Activated T-cell treated with anti-CD3 and anti-CD28 coated beads, Interleukin-2, amount 50 U/mL, for 24 hours (primary cell): Measurements from ENCODE around the gene IPCEF1.

Experiments used
- DNase-seq: peaks from one replicate; pipeline ENCODE4 v3.0.0-alpha.2; 2020
- H3K27ac Mint-ChIP-seq: 2 replicates; pipeline ENCODE4 v1.8.0; 2020; ENCODE audit warnings: mild to moderate bottlenecking, mixed read lengths
- H3K27me3 Mint-ChIP-seq: 2 replicates; pipeline ENCODE4 v1.8.0; 2020; ENCODE audit warnings: mixed read lengths
- H3K36me3 Mint-ChIP-seq: 2 replicates; pipeline ENCODE4 v1.8.0; 2020; ENCODE audit warnings: low read depth, mixed read lengths
- H3K4me1 Mint-ChIP-seq: 2 replicates; pipeline ENCODE4 v1.8.0; 2020; ENCODE audit warnings: low read depth, mixed read lengths
- H3K4me3 Mint-ChIP-seq: 2 replicates; pipeline ENCODE4 v1.8.0; 2020; ENCODE audit warnings: mild to moderate bottlenecking, moderate library complexity, mixed read lengths
- H3K9me3 Mint-ChIP-seq: 2 replicates; pipeline ENCODE4 v1.8.0; 2020; ENCODE audit warnings: mixed read lengths

The IPCEF1 gene

DNA sequence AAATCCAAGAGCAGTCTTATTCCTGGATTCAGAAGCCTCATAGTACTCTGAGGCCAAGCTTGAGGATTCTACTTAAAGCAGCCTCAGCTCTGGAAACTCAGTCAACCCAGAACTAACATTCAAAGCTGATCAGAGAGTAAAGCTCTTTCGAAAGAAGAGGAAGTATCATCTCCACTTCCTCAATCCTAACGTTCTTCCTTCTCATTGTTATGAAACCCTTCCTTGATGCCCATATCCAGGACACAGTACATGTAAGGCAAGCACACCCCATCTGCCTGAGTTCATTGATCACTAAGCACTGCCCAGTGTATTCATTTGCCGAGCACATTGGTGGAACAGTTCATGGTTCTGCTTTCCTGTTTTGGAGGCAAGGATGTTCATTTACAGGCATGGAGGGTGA, at the start of gene IPCEF1:
TSS of gene IPCEF1 (minus strand) at position 114 of the 400 bp plus-strand sequence. CDS start 90,856 bp downstream, outside the sequence.
- peaks cover 51% of the 10 kb centered on the region for H3K27me3 Mint-ChIP-seq
- peaks cover 4% of the 10 kb centered on the region for H3K9me3 Mint-ChIP-seq
- H3K4me3 Mint-ChIP-seq: no peak within 1 kb of the TSS
- H3K36me3 Mint-ChIP-seq: no peaks in the 10 kb centered on the region
- H3K4me1 Mint-ChIP-seq: peaks cover 69% of the 10 kb centered on the region
- no peak for DNase-seq
- no peak within 1 kb of the TSS for H3K27ac Mint-ChIP-seq

DNA sequence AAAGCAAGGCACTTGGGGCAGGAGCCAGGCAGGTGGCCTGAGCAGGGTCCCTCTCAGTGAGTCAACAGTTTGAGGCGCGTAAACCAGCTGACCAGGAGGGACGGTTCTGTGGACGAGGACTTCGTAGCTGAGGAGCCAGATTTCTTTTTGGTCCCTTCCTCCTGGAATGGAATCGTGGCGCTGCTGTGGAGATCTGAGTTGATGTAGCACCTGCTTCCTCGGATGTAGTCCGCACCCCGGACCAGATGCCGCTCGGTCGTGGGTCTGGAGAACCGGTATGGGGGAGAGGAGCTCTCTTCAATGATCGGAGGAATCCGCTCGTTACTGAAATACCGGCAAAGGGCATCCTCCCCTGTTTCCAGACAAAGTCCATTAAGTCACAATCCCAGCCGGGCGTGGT, 49.7 kb upstream of the IPCEF1 start:
- no peaks in the 10 kb centered on the region for H3K36me3 Mint-ChIP-seq

DNA sequence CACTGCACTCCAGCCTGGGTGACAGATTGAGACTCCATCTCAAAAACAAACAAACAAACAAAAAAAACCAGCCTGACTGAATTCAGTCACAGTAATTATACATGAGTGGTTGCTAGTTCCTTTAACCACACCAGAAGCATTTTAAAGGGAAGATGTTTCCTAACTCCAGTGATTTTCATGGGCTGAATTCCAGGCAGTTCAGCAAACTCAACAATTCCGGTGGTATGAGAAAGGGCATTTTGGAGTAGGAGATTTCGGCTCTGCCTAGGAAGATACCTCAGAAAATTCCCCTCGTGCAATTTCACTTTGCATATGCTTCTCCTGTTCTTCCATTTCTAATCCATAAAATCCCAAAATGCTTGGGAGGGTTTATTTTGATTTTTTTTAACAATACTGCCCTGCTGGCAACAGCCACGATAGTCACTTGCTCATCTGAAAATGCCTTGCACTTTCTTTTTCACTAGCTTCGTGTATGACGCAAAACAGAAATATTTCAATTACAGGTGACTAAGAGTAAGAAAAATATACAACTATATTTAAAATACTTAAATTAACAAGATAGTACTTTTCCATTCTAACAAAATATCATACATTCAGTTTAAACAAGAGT, 48.3 kb upstream of the IPCEF1 start:
- Mint-ChIP-seq H3K4me3 (no peak overlapping the region), H3K4me1 (peaks cover 8% of the 10 kb centered on the region), H3K27ac (no peak overlapping the region), H3K27me3 (peaks cover 4% of the 10 kb centered on the region), H3K9me3 (no peaks in the 10 kb centered on the region), H3K36me3 (no peaks in the 10 kb centered on the region)
- no peak for DNase-seq

More for the DNA sequence above, 49.7 kb upstream of the IPCEF1 start:
- H3K27ac Mint-ChIP-seq: no peak overlapping the region
- no peak overlapping the region for H3K4me3 Mint-ChIP-seq
- no peak for DNase-seq
- peaks cover 8% of the 10 kb centered on the region for H3K27me3 Mint-ChIP-seq
- no peaks in the 10 kb centered on the region for H3K9me3 Mint-ChIP-seq
- peaks cover 18% of the 10 kb centered on the region for H3K4me1 Mint-ChIP-seq

DNA sequence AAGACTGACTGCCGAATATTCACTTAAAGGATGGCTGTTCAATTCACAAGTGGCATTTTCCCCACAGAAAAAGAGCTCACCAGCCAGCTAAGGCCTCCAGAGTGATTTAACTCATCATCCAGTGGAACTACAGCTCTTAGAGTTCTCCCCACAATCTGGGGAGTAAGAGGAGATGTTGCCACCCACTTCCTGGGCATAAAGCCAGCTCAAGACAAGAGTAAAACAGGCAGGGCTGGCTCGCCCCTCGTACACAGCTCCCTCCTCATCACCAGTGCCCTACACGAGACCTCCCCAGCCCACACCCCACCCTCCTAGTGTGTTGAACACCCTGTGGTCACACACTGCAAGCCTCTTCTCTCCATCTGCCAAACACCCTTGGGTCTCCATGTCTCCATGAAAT, 47.2 kb upstream of the IPCEF1 start:
- Mint-ChIP-seq H3K27me3 (peaks cover 4% of the 10 kb centered on the region), H3K9me3 (no peaks in the 10 kb centered on the region), H3K27ac (no peak overlapping the region)

GRCh38 chr6:154402081-154402780, 45.6 kb upstream of the IPCEF1 start:
- Mint-ChIP-seq H3K9me3 (no peaks in the 10 kb centered on the region), H3K27me3 (peaks cover 4% of the 10 kb centered on the region), H3K36me3 (no peaks in the 10 kb centered on the region), H3K4me1 (peaks cover 8% of the 10 kb centered on the region), H3K27ac (no peak overlapping the region), H3K4me3 (no peak overlapping the region)
- no peak for DNase-seq

More for the DNA sequence above, 47.2 kb upstream of the IPCEF1 start:
- no peak for DNase-seq
- no peak overlapping the region for H3K4me3 Mint-ChIP-seq
- H3K36me3 Mint-ChIP-seq: no peaks in the 10 kb centered on the region
- peaks cover 8% of the 10 kb centered on the region for H3K4me1 Mint-ChIP-seq

- no peaks in the 10 kb centered on the region for H3K36me3 Mint-ChIP-seq
- no peaks in the 10 kb centered on the region for H3K9me3 Mint-ChIP-seq
- DNase-seq: no peak
- no peak overlapping the region for H3K27ac Mint-ChIP-seq
- H3K27me3 Mint-ChIP-seq: peaks cover 3% of the 10 kb centered on the region
- H3K4me1 Mint-ChIP-seq: peaks cover 5% of the 10 kb centered on the region
- H3K4me3 Mint-ChIP-seq: no peak overlapping the region
Observed at GRCh38 chr6:154399097-154399496, 42.5 kb upstream of the IPCEF1 start.

GRCh38 chr6:154397491-154398195, 41.0 kb upstream of the IPCEF1 start:
- Mint-ChIP-seq H3K4me3 (no peak overlapping the region), H3K27ac (no peak overlapping the region), H3K4me1 (peaks cover 3% of the 10 kb centered on the region), H3K36me3 (no peaks in the 10 kb centered on the region), H3K9me3 (no peaks in the 10 kb centered on the region), H3K27me3 (peaks cover 7% of the 10 kb centered on the region)
- DNase-seq: no peak

DNA sequence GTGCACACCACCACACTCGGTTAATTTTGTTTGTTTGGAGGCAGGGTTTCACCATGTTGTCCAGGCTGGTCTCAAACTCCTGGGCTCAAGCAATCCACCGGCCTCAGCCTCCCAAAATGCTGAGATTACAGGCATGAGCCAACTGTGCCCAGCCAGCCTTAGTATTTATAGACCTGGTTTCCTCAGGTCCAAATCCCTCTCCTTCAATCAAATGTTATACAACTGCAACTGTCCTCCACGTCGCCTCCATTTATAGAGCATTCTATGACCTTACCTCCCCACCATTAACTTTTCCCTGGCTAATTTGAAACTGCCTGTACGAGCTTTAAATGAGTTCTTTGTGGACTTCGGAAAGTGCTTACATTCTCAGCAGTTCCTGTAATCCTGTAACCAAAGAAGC, 39.3 kb upstream of the IPCEF1 start:
- Mint-ChIP-seq H3K4me3 (no peak overlapping the region), H3K4me1 (peaks cover 3% of the 10 kb centered on the region), H3K36me3 (no peaks in the 10 kb centered on the region), H3K27ac (no peak overlapping the region), H3K27me3 (peaks cover 13% of the 10 kb centered on the region), H3K9me3 (no peaks in the 10 kb centered on the region)
- DNase-seq: no peak

DNA sequence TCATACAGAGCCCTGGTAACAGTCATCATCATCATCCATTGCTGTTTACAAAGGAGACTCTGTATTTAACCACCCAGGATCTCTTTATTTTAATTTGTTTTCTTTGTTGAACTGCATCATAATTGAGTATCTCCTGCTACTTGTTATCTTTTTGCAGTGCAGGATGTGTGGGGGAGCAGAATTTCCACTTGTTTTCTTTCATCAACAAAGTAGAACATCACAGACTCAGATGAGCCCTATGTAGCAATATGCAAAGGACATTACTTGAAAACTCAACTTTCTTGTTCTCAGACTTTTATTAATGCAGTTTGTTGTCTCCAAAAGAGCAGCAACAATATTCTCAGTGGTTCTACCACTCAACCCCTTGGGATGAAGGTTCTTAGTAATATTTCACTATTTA, 38.7 kb upstream of the IPCEF1 start:
- H3K4me1 Mint-ChIP-seq: peaks cover 3% of the 10 kb centered on the region
- no peaks in the 10 kb centered on the region for H3K9me3 Mint-ChIP-seq
- peaks cover 15% of the 10 kb centered on the region for H3K27me3 Mint-ChIP-seq
- H3K4me3 Mint-ChIP-seq: no peak overlapping the region
- H3K36me3 Mint-ChIP-seq: no peaks in the 10 kb centered on the region
- no peak overlapping the region for H3K27ac Mint-ChIP-seq
- no peak for DNase-seq

DNA sequence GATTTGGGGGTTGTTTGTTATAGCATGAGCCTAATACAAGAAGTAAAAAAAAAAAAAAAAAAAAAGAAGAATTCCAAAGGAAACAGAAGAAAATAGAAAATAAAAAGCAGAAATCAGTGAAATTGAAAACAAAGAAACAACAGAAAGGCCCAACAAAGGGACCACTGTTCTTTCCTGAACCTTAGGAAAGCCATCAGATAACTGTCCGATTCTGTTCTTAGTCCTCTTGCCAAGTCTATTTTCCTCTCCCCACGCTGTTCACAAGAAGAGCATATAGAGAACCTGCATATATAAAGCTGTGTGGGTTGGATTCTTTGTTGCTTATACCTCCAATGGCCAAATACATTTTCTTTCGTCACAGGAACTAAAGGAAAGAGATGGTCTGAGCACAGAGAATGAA, 38.0 kb upstream of the IPCEF1 start:
- Mint-ChIP-seq H3K9me3 (peaks cover 3% of the 10 kb centered on the region), H3K4me1 (peaks cover 7% of the 10 kb centered on the region), H3K27me3 (peaks cover 20% of the 10 kb centered on the region), H3K27ac (no peak overlapping the region), H3K4me3 (no peak overlapping the region), H3K36me3 (no peaks in the 10 kb centered on the region)
- no peak for DNase-seq

DNA sequence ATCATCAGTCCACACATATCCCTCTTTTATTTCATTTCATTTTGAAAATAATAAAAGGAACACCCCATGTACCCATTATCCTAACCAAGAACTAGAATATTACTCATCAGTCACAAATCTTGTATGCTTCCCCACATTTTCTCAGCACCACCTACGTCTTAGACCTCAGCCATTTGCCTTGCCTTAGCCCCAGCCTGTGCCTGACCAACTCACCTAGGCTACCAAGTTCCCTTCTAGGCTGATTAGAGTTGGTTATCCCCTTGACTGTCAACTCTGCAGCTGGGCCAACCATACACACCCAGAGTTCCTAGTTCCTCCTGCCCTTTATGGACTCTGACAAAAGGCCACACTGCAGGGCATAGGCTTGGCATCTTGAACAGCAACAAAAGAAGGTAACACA, 33.4 kb upstream of the IPCEF1 start:
- Mint-ChIP-seq H3K9me3 (peaks cover 13% of the 10 kb centered on the region), H3K27me3 (peaks cover 45% of the 10 kb centered on the region), H3K4me1 (peaks cover 7% of the 10 kb centered on the region), H3K27ac (no peak overlapping the region), H3K4me3 (no peak overlapping the region), H3K36me3 (no peaks in the 10 kb centered on the region)
- no peak for DNase-seq

DNA sequence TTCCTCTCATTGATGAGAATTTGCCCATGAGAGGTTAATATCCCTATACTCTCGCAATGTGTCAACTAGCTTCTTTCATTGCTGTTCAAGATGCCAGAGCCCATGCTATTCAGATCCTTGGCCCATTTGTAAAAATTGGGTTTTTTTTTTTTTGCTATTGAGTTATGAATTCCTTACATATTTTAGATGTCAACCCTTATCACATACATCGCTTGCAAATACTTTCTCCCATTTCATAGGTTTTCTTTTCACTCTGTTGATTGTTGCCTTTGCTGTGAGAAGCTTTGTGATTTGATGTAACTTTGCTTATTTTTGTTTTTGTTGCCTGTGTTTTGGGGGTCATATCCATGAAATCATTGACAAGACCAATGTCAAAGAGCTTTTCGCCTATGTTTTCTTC, 32.2 kb upstream of the IPCEF1 start:
- Mint-ChIP-seq H3K27ac (no peak overlapping the region), H3K27me3 (peaks cover 47% of the 10 kb centered on the region), H3K9me3 (peaks cover 13% of the 10 kb centered on the region), H3K36me3 (no peaks in the 10 kb centered on the region), H3K4me3 (no peak overlapping the region), H3K4me1 (peaks cover 4% of the 10 kb centered on the region)
- no peak for DNase-seq

GRCh38 chr6:154386848-154387717, 30.5 kb upstream of the IPCEF1 start:
- Mint-ChIP-seq H3K9me3 (peaks cover 16% of the 10 kb centered on the region), H3K4me3 (no peak overlapping the region), H3K27me3 (peaks cover 40% of the 10 kb centered on the region), H3K27ac (no peak overlapping the region), H3K4me1 (peaks cover 4% of the 10 kb centered on the region), H3K36me3 (no peaks in the 10 kb centered on the region)
- no peak for DNase-seq

- no peak overlapping the region for H3K4me3 Mint-ChIP-seq
- no peak for DNase-seq
- H3K36me3 Mint-ChIP-seq: no peaks in the 10 kb centered on the region
- peaks cover 25% of the 10 kb centered on the region for H3K27me3 Mint-ChIP-seq
- H3K27ac Mint-ChIP-seq: no peak overlapping the region
- no peaks in the 10 kb centered on the region for H3K4me1 Mint-ChIP-seq
- peaks cover 9% of the 10 kb centered on the region for H3K9me3 Mint-ChIP-seq
Observed at GRCh38 chr6:154384191-154384590, 27.6 kb upstream of the IPCEF1 start.
